ENCODE data around the gene SH3RF2. TPM values are rescaled to one million over a fixed set of nuclear protein-coding genes. Genes with fewer than 3 reads are reported as not detected.

The SH3RF2 gene
- total and polyA plus RNA-seq, 2 donors (not counting 1 experiment from before 2014, with no cell fraction given), result 0.03 TPM; not detected in 1

DNA sequence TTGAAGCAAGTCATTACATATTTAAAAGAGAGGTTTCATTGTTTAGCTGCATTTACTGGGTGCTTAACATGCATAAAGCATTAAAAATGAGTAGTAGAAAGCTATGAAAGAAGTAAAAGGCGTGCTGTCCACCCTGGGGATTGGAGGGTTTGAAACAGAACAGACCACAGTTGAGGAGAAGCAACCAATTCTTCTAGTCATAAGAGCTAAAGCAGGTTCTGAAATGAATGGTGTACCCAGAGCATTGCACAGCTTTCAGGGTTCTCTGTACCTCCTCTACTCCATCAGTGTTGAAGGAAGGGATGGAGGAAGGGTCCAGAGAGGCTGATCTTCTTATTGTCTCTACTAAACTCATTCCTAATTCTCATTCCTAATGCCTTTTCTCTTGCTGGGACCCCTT lies 68.9 kb downstream of the SH3RF2 start:
- Histone ChIP-seq H3K9ac (ENCODE audit: low read length) (no peak overlapping the region), H3K9me3 (ENCODE audit: control extremely low read depth in 1 of 3, control insufficient read depth in 2 of 3, insufficient read depth in 1 of 3, low read length in 2 of 3) (peaks cover 0 to 2% (median 0%) of the 10 kb centered on the region in 3 donors), H3K79me2 (ENCODE audit: control insufficient read depth, insufficient read depth, low read length) (no peaks in the 10 kb centered on the region), H3K4me2 (replicated peaks; ENCODE audit: low read depth, low read length, poor library complexity, severe bottlenecking) (no peak overlapping the region), H3K4me3 (ENCODE audit: control extremely low read depth in 1 of 5, extremely low read depth in 1 of 5, insufficient read depth in 1 of 5, low read depth in 2 of 5, low read length in 4 of 5) (no peak overlapping the region), H3K36me3 (replicated peaks in 1 of 2; ENCODE audit: control extremely low read depth in 1 of 2, control insufficient read depth in 1 of 2, extremely low read depth in 1 of 2, insufficient read depth in 2 of 2, low read length in 1 of 2) (no peaks in the 10 kb centered on the region), H3K27ac (ENCODE audit: low read length in 2 of 2) (no peak overlapping the region), H3K27me3 (replicated peaks in 1 of 4; ENCODE audit: control extremely low read depth in 1 of 4, control insufficient read depth in 3 of 4, insufficient read depth in 4 of 4, low read length in 3 of 4) (no peaks in the 10 kb centered on the region), H3K4me1 (ENCODE audit: control insufficient read depth in 2 of 2, insufficient read depth in 2 of 2, low read length in 2 of 2) (no peaks in the 10 kb centered on the region), H2AFZ (ENCODE audit: insufficient read depth, low read depth, low read length, poor library complexity, severe bottlenecking) (no peak overlapping the region), H4K20me1 (ENCODE audit: control insufficient read depth, insufficient read depth, low read length, poor library complexity, severe bottlenecking) (no peaks in the 10 kb centered on the region)
- intact Hi-C loops (cut with micrococcal nuclease), result no loop called here
- Mint-ChIP-seq H3K27ac (no peak overlapping the region), H3K9me3 (ENCODE audit: insufficient read depth) (no peaks in the 10 kb centered on the region), H3K4me1 (no peaks in the 10 kb centered on the region), H3K27me3 (peaks cover 5% of the 10 kb centered on the region), H3K4me3 (no peak overlapping the region)
- ChIA-PET CTCF (no interaction called here), POLR2A (no interaction called here)
- no CpG with 5 or more reads among the region's 1 CpG for WGBS (ENCODE audit: insufficient coverage)
- ATAC-seq (ENCODE audit: low read depth) (no peak), DNase-seq (no peak)
- TF ChIP-seq, protein P1, sequence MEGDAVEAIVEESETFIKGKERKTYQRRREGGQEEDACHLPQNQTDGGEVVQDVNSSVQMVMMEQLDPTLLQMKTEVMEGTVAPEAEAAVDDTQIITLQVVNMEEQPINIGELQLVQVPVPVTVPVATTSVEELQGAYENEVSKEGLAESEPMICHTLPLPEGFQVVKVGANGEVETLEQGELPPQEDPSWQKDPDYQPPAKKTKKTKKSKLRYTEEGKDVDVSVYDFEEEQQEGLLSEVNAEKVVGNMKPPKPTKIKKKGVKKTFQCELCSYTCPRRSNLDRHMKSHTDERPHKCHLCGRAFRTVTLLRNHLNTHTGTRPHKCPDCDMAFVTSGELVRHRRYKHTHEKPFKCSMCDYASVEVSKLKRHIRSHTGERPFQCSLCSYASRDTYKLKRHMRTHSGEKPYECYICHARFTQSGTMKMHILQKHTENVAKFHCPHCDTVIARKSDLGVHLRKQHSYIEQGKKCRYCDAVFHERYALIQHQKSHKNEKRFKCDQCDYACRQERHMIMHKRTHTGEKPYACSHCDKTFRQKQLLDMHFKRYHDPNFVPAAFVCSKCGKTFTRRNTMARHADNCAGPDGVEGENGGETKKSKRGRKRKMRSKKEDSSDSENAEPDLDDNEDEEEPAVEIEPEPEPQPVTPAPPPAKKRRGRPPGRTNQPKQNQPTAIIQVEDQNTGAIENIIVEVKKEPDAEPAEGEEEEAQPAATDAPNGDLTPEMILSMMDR (IDR thresholded peaks at IDR 0.05), result no peak
- no peak for TF ChIP-seq EZH2 (IDR thresholded peaks at IDR 0.05; ENCODE audit: borderline replicate concordance, insufficient read depth, low read depth, low read length, poor library complexity, severe bottlenecking)

DNA sequence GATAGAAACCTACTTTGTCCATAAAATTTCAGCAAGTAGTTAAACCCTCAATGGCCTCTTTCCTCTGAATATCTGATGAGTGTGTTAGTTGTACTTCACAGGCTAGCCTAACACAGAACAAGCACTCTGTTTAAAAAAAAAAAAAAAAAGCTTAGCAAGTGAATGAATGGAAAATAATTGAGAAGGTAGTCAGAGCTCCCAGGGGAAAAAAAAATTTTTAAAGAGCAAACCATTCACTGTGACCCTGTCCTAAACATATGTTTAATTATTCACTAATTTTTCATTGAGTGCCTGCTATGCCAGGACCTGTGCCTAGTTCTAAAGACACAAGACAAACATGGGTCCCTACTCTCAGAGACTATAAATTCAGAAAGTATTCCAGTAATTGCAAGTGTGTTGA lies 69.3 kb downstream of the SH3RF2 start:
- no peaks in the 10 kb centered on the region for H3K4me1 Mint-ChIP-seq
- CTCF ChIA-PET, result no interaction called here
- Histone ChIP-seq H3K9me3 (ENCODE audit: control extremely low read depth in 1 of 3, control insufficient read depth in 2 of 3, insufficient read depth in 1 of 3, low read length in 2 of 3) (peaks cover 0 to 2% (median 0%) of the 10 kb centered on the region in 3 donors), H3K27me3 (replicated peaks in 1 of 4; ENCODE audit: control extremely low read depth in 1 of 4, control insufficient read depth in 3 of 4, insufficient read depth in 4 of 4, low read length in 3 of 4) (no peaks in the 10 kb centered on the region), H3K36me3 (replicated peaks in 1 of 2; ENCODE audit: control extremely low read depth in 1 of 2, control insufficient read depth in 1 of 2, extremely low read depth in 1 of 2, insufficient read depth in 2 of 2, low read length in 1 of 2) (no peaks in the 10 kb centered on the region), H3K4me1 (ENCODE audit: control insufficient read depth in 2 of 2, insufficient read depth in 2 of 2, low read length in 2 of 2) (no peaks in the 10 kb centered on the region), H3K4me3 (ENCODE audit: control extremely low read depth in 1 of 5, extremely low read depth in 1 of 5, insufficient read depth in 1 of 5, low read depth in 2 of 5, low read length in 4 of 5) (no peak overlapping the region), H3K79me2 (ENCODE audit: control insufficient read depth, insufficient read depth, low read length) (no peaks in the 10 kb centered on the region), H4K20me1 (ENCODE audit: control insufficient read depth, insufficient read depth, low read length, poor library complexity, severe bottlenecking) (no peaks in the 10 kb centered on the region), H3K4me2 (replicated peaks; ENCODE audit: low read depth, low read length, poor library complexity, severe bottlenecking) (no peak overlapping the region), H3K9ac (ENCODE audit: low read length) (no peak overlapping the region), H3K27ac (ENCODE audit: low read length in 2 of 2) (no peak overlapping the region), H2AFZ (ENCODE audit: insufficient read depth, low read depth, low read length, poor library complexity, severe bottlenecking) (no peak overlapping the region)
- H3K27me3 Mint-ChIP-seq, result peaks cover 5% of the 10 kb centered on the region
- H3K4me3 Mint-ChIP-seq, result no peak overlapping the region
- intact Hi-C loops (cut with micrococcal nuclease), result no loop called here
- no peak for ATAC-seq (ENCODE audit: low read depth)
- H3K27ac Mint-ChIP-seq, result no peak overlapping the region
- POLR2A ChIA-PET, result no interaction called here
- no peak for DNase-seq
- H3K9me3 Mint-ChIP-seq (ENCODE audit: insufficient read depth), result no peaks in the 10 kb centered on the region
- TF ChIP-seq EZH2 (IDR thresholded peaks at IDR 0.05; ENCODE audit: borderline replicate concordance, insufficient read depth, low read depth, low read length, poor library complexity, severe bottlenecking), result no peak
- TF ChIP-seq, protein P1 (IDR thresholded peaks at IDR 0.05), result no peak

Data from B cell (primary cell).